GM18873 (cell line): ENCODE measurements around the gene NSA2.

ENCODE experiments used
- ATAC-seq: cut with Tn5 transposase; IDR thresholded peaks from one replicate; pipeline ENCODE4 v1.9.1; 2021; ENCODE audit warnings: mild to moderate bottlenecking, moderate library complexity, moderate number of reproducible peaks; ENCODE audit not compliant: unreplicated experiment, low FRiP score

NSA2 gene

DNA sequence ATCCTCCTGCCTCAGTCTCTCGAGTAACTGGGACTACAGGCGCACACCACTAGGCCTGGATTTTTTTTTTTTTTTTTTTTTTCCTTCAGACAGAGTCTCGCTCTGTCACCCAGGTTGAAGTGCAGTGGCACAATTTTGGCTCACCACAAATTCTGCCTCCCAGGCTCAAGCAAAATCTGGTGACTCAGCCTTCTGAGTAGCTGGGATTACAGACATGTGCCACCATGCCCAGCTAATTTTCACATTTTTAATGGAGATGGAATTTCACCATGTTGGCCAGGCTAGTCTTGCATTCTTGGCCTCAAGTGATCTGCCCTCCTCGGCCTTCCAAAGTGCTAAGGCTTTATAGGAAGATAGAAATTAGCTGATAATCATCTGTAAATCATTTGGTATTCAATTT, 43.9 kb downstream of the NSA2 start:
- ATAC-seq, result no peak

DNA sequence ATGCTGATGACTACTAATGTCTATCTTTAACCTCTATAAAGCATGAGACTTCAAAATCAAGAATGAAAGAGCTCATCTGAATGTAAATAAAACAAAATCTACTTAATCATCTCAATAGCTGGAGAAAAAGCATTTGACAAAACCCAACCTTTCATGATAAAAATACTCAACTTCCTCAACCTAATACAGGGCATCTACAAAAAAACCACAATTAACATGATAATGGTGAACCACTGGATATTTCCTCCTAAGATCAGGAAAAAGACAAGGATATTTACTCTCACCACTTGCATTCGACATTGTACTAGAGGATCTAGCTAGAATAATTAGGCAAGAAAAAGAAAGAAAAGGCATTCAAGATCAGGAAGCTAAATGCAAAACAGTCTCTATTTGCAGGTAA, 49.8 kb downstream of the NSA2 start:
- ATAC-seq, result no peak

DNA sequence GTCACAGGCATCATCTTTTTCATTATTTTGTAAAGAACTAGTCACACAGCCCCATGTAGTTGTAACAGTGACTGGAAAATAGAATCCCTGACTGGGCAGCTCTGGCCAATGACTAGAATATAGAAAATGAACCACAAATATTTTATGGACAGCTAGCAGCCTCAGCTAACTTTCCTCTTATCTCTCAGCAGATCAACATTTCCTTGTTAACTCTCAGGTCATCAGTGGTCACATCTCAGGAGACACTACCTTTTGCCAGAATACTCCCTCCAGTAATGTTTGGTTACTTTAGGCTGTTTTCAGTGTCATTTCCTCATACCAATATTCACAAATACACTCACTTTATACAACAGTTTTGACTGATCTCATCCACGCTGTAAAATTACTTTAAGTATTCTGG, 55.2 kb downstream of the NSA2 start:
- ATAC-seq, result no peak

DNA sequence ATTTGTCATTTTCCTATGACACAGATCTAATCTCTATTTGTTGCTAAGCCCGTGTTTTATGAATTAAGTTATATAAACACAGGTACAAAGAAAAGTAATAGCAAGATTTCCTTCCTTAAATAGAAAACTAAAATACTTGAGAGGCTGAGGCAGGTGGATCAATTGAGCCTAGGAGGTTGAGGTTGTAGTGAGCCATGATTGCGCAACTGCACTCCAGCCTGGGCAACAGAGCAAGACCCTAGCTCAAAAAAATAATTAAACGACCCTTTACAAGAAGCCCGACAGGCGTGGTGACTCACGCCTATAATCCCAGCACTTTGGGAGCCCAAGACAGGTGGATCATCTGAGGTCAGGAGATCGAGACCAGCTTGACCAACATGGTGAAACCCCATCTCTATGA, 62.4 kb downstream of the NSA2 start:
- ATAC-seq, result no peak
